IMR-90 (cell line): ENCODE results near the gene C6orf47. TPM values are rescaled to one million over a fixed set of nuclear protein-coding genes. Genes with fewer than 3 reads are reported as not detected.

Experiments used
- ATAC-seq: fragments of 200-7000 bp; cut with Tn5 transposase; 2 replicates; pipeline ENCODE4 v1.9.1; 2020; ENCODE audit warnings: low read depth, mild to moderate bottlenecking, moderate library complexity
- BruUV-seq: library from RNA; stranded (reverse); fragments of 400-500 nt; replicated peaks from 2 replicates; lab custom pipeline; 2021; lab: Mats Ljungman, UMichigan
- CTCF ChIA-PET: fragments of 300-600 bp; formaldehyde crosslinking; extraction: SDS; loops from one replicate; lab custom pipeline; 2021; ENCODE audit warnings: antibody characterized with exemption; lab: Yijun Ruan, JAX
- POLR2A ChIA-PET: fragments of 300-600 bp; sonication (Branson Sonifier 250); formaldehyde crosslinking; loops from one replicate; lab custom pipeline; 2022; ENCODE audit warnings: antibody characterized with exemption; ENCODE audit not compliant: unreplicated experiment; lab: Charles Lee
- DNase-seq: peaks from one replicate; pipeline ENCODE4 v3.0.0; 2013
- H2AFZ ChIP-seq: replicated peaks from 2 replicates; pipeline ENCODE3; 2013; ENCODE audit warnings: low read length, mild to moderate bottlenecking; ENCODE audit not compliant: poor library complexity
- H2AK5ac ChIP-seq: 2 replicates; pipeline ENCODE4 v1.6.1; 2013; ENCODE audit warnings: low read depth, low read length, inconsistent platforms
- H2AK9ac ChIP-seq: replicated peaks from 2 replicates; pipeline ENCODE3; 2013; ENCODE audit warnings: mild to moderate bottlenecking, low read depth, low read length, moderate library complexity; ENCODE audit not compliant: poor library complexity
- H2BK120ac ChIP-seq: 2 replicates; pipeline ENCODE4 v1.6.1; 2013; ENCODE audit warnings: low read depth, low read length, inconsistent platforms
- H2BK15ac ChIP-seq: 3 replicates; pipeline ENCODE4 v1.6.1; 2013; ENCODE audit warnings: low read depth, low read length, inconsistent platforms
- H2BK20ac ChIP-seq: 2 replicates; pipeline ENCODE4 v1.6.1; 2013; ENCODE audit warnings: low read depth, mild to moderate bottlenecking, inconsistent platforms, low read length, moderate library complexity
- H2BK5ac ChIP-seq: 2 replicates; pipeline ENCODE4 v1.6.1; 2013; ENCODE audit warnings: mild to moderate bottlenecking, low read depth, low read length, inconsistent platforms; ENCODE audit not compliant: poor library complexity, severe bottlenecking
- H3K14ac ChIP-seq: replicated peaks from 2 replicates; pipeline ENCODE4 v1.6.1; 2013; ENCODE audit warnings: low read depth, low read length, inconsistent platforms
- H3K18ac ChIP-seq: 2 replicates; pipeline ENCODE4 v1.6.1; 2013; ENCODE audit warnings: low read depth, low read length, control low read depth
- H3K23ac ChIP-seq: 2 replicates; pipeline ENCODE4 v1.6.1; 2013; ENCODE audit warnings: low read depth, low read length, inconsistent platforms
- H3K27ac ChIP-seq: 2 replicates; pipeline ENCODE4 v1.5.1; 2013; ENCODE audit warnings: mild to moderate bottlenecking, control low read depth, low read length; ENCODE audit not compliant: insufficient read depth
- H3K27me3 ChIP-seq: 2 replicates; pipeline ENCODE4 v1.6.1; 2013; ENCODE audit warnings: low read length; ENCODE audit not compliant: control insufficient read depth, insufficient read depth
- H3K36me3 ChIP-seq: 2 replicates; pipeline ENCODE4 v1.6.1; 2013; ENCODE audit warnings: low read length, mixed read lengths; ENCODE audit not compliant: control insufficient read depth, insufficient read depth
- H3K4ac ChIP-seq: 2 replicates; pipeline ENCODE4 v1.6.1; 2013; ENCODE audit warnings: low read depth, low read length, inconsistent platforms
- H3K4me1 ChIP-seq: 2 replicates; pipeline ENCODE4 v1.6.1; 2013; ENCODE audit warnings: low read length, mixed read lengths; ENCODE audit not compliant: control insufficient read depth, insufficient read depth
- H3K4me2 ChIP-seq: 2 replicates; pipeline ENCODE4 v1.6.1; 2013; ENCODE audit warnings: low read depth, mild to moderate bottlenecking, control low read depth, low read length, moderate library complexity
- H3K4me3 ChIP-seq: 2 replicates; pipeline ENCODE4 v1.5.1; 2013; ENCODE audit warnings: low read depth, mild to moderate bottlenecking, control low read depth, low read length, moderate library complexity; ENCODE audit not compliant: insufficient read depth
- H3K56ac ChIP-seq: 2 replicates; pipeline ENCODE4 v1.6.1; 2013; ENCODE audit warnings: low read length, inconsistent platforms; ENCODE audit not compliant: insufficient read depth; ENCODE audit errors: extremely low read depth
- H3K79me1 ChIP-seq, 2 experiments: 2 replicates each; pipeline ENCODE4 v1.6.1; 2013; ENCODE audit warnings: low read length in 2 of 2, inconsistent platforms in 1 of 2, low read depth in 1 of 2
- H3K9ac ChIP-seq: 2 replicates; pipeline ENCODE4 v1.6.1; 2013; ENCODE audit warnings: low read depth, low read length, control low read depth
- H3K9me1 ChIP-seq: 2 replicates; pipeline ENCODE4 v1.6.1; 2013; ENCODE audit warnings: low read length, inconsistent platforms; ENCODE audit not compliant: insufficient read depth
- H3K9me3 ChIP-seq: 2 replicates; pipeline ENCODE4 v1.6.1; 2013; ENCODE audit warnings: low read length; ENCODE audit not compliant: control insufficient read depth, insufficient read depth
- H4K20me1 ChIP-seq: 2 replicates; pipeline ENCODE4 v1.6.1; 2013; ENCODE audit warnings: low read length, inconsistent platforms; ENCODE audit not compliant: insufficient read depth
- H4K5ac ChIP-seq: 2 replicates; pipeline ENCODE4 v1.6.1; 2013; ENCODE audit warnings: mild to moderate bottlenecking, low read depth, low read length, control low read depth
- H4K8ac ChIP-seq, 2 experiments: 2 replicates each; pipeline ENCODE4 v1.6.1; 2013; ENCODE audit warnings: low read depth in 2 of 2, low read length in 2 of 2, control low read depth in 1 of 2, inconsistent platforms in 1 of 2
- H4K91ac ChIP-seq: 2 replicates; pipeline ENCODE4 v1.6.1; 2013; ENCODE audit warnings: low read depth, low read length, inconsistent platforms; ENCODE audit not compliant: insufficient read depth
- BHLHE40 ChIP-seq: fragments of 150-350 bp; IDR thresholded peaks from 2 replicates; pipeline ENCODE4 v1.6.1; 2016; ENCODE audit warnings: mild to moderate bottlenecking, low read depth, low read length
- CHD1 ChIP-seq: IDR thresholded peaks from 2 replicates; pipeline ENCODE4 v1.6.1; 2012; ENCODE audit warnings: low read depth, low read length, improper control_type of control experiment
- FOS ChIP-seq: fragments of 150-350 bp; IDR thresholded peaks from 2 replicates; pipeline ENCODE4 v1.6.1; 2016; ENCODE audit warnings: low read depth, low read length
- MAFK ChIP-seq: IDR thresholded peaks from 2 replicates; pipeline ENCODE4 v1.6.1; 2012; ENCODE audit warnings: low read depth, low read length, improper control_type of control experiment
- MAZ ChIP-seq: IDR thresholded peaks from 2 replicates; pipeline ENCODE4 v1.6.1; 2012; ENCODE audit warnings: low read depth, mild to moderate bottlenecking, low read length, improper control_type of control experiment, moderate library complexity, borderline replicate concordance
- MXI1 ChIP-seq: IDR thresholded peaks from 2 replicates; pipeline ENCODE4 v1.6.1; 2012; ENCODE audit warnings: low read depth, mild to moderate bottlenecking, low read length, moderate library complexity, borderline replicate concordance
- NFE2L2 ChIP-seq: fragments of 150-350 bp; IDR thresholded peaks from 2 replicates; pipeline ENCODE4 v1.6.1; 2016; ENCODE audit warnings: low read depth, mild to moderate bottlenecking, low read length
- POLR2A ChIP-seq: IDR thresholded peaks from 2 replicates; pipeline ENCODE4 v1.6.1; 2012; ENCODE audit warnings: mild to moderate bottlenecking, low read depth, low read length
- RAD21 ChIP-seq: IDR thresholded peaks from 2 replicates; pipeline ENCODE4 v1.6.1; 2012; ENCODE audit warnings: low read length, improper control_type of control experiment
- RCOR1 ChIP-seq: IDR thresholded peaks from 2 replicates; pipeline ENCODE4 v1.6.1; 2012; ENCODE audit warnings: mild to moderate bottlenecking, low read length, improper control_type of control experiment; ENCODE audit not compliant: insufficient replicate concordance
- WGBS, 2 experiments: methylation state at CpG; one replicate each; pipeline versions ENCODE4 v1.1.5 to v1.1.7; 2013; ENCODE audit warnings: missing lambda C conversion rate in 2 of 2; ENCODE audit not compliant: insufficient read length in 1 of 2; ENCODE audit errors: extremely low coverage in 2 of 2; 5-methylcytosine and 5-hydroxymethylcytosine counted together
- dilution Hi-C: fragments of 300-500 bp; cut with HindIII; formaldehyde crosslinking; loops from one replicate; pipeline ENCODE4 v1.14.3; 2018; ENCODE audit warnings: low sequenced_read_pairs; ENCODE audit not compliant: unreplicated experiment
- in situ Hi-C: fragments of 300-500 bp; cut with MboI; formaldehyde crosslinking; loops from 3 replicates; pipeline ENCODE4 v1.14.3; 2019; ENCODE audit warnings: low sequenced_read_pairs, inconsistent platforms, mixed read lengths
- intact Hi-C: fragments of 100-400 bp; cut with micrococcal nuclease; formaldehyde crosslinking; loops from 2 replicates; pipeline ENCODE4 v1.10.0; 2022
- polyA plus RNA-seq, 3 experiments: library from polyadenylated mRNA; depleted of rRNA; stranded (reverse); fragments of >200 nt; gene quantifications; 2 replicates each; pipeline ENCODE4 v1.2.3, GENCODE V29; 2012; ENCODE audit warnings: low replicate concordance in 1 of 3
- total RNA-seq: library from RNA; depleted of rRNA; stranded (reverse); fragments of >200 nt; gene quantifications from 2 replicates; pipeline ENCODE4 v1.2.3, GENCODE V29; 2012
- TF ChIP-seq, protein P1 (sequence below): fragments of 150-350 bp; IDR thresholded peaks from 2 replicates; pipeline ENCODE4 v1.6.1; 2016; ENCODE audit warnings: low read depth, mild to moderate bottlenecking, low read length, moderate library complexity, borderline replicate concordance
- TF ChIP-seq, protein P2 (sequence below): conservative IDR thresholded peaks from 2 replicates; pipeline ENCODE4 v1.5.1; 2012; ENCODE audit warnings: mild to moderate bottlenecking, low read depth, low read length, improper control_type of control experiment
- TF ChIP-seq, protein P3 (sequence below): fragments of 150-350 bp; IDR thresholded peaks from 2 replicates; pipeline ENCODE4 v1.6.1; 2017; ENCODE audit warnings: mild to moderate bottlenecking, antibody characterized with exemption, low read length, low read depth

C6orf47 gene
- total and polyA plus RNA-seq, 2 of the 4 experiments (the other 2 are of a cell fraction) = 8.9 to 14.2 TPM

DNA sequence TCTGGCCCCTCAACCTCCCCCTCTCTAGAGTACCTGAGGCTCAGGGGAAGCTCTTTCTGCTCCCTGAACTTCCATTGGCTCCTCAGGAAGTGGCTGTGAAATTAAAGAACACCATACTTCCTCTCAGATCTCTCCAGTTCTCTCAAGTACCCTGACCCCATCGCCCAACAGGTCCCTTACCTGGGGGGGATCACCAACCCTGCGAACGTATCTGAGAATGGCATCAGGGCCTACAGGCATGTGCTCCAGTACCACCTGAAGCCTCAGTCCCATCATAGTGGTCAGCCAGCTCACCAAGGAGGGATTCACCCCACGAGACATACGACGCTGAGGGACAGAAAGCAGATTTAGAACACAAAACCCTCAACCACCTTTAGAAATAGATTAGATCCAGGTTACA, 20.0 kb downstream of the C6orf47 start:
- H2BK5ac ChIP-seq = no peak overlapping the region
- WGBS, 2 experiments = 94% methylated on average over 3 of the region's 6 CpGs; no CpG with 5 or more reads in 1 of the 2 experiments
- H4K91ac ChIP-seq = no peak overlapping the region
- no peak overlapping the region for H3K4me3 ChIP-seq
- no peak overlapping the region for H3K23ac ChIP-seq
- no peak overlapping the region for H2BK120ac ChIP-seq
- no peak overlapping the region for H3K18ac ChIP-seq
- no peak overlapping the region for H2BK20ac ChIP-seq
- 0 out of 2 replicates have a peak, but pooled peaks cover 3% of the 10 kb centered on the region for H3K9me1 ChIP-seq
- H3K14ac ChIP-seq = no peak overlapping the region
- ChIA-PET POLR2A (interaction anchor here (1.3 kb wide), 1 partner anchor 20 kb away, joined by 3 read pairs; the partner anchor contains the start of gene C6orf47), CTCF (no interaction called here)
- no peak overlapping the region for H4K5ac ChIP-seq
- intact Hi-C loops = no loop called here
- no peak for DNase-seq
- BruUV-seq = TSS peak; percentile 93
- TF ChIP-seq MAZ = no peak
- no peak for TF ChIP-seq CHD1
- no peak for TF ChIP-seq MAFK
- TF ChIP-seq BHLHE40 = no peak
- TF ChIP-seq RCOR1 = no peak
- TF ChIP-seq, protein P1, sequence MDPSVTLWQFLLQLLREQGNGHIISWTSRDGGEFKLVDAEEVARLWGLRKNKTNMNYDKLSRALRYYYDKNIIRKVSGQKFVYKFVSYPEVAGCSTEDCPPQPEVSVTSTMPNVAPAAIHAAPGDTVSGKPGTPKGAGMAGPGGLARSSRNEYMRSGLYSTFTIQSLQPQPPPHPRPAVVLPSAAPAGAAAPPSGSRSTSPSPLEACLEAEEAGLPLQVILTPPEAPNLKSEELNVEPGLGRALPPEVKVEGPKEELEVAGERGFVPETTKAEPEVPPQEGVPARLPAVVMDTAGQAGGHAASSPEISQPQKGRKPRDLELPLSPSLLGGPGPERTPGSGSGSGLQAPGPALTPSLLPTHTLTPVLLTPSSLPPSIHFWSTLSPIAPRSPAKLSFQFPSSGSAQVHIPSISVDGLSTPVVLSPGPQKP = no peak
- TF ChIP-seq RAD21 = no peak
- no peak for TF ChIP-seq MXI1
- TF ChIP-seq, protein P2, sequence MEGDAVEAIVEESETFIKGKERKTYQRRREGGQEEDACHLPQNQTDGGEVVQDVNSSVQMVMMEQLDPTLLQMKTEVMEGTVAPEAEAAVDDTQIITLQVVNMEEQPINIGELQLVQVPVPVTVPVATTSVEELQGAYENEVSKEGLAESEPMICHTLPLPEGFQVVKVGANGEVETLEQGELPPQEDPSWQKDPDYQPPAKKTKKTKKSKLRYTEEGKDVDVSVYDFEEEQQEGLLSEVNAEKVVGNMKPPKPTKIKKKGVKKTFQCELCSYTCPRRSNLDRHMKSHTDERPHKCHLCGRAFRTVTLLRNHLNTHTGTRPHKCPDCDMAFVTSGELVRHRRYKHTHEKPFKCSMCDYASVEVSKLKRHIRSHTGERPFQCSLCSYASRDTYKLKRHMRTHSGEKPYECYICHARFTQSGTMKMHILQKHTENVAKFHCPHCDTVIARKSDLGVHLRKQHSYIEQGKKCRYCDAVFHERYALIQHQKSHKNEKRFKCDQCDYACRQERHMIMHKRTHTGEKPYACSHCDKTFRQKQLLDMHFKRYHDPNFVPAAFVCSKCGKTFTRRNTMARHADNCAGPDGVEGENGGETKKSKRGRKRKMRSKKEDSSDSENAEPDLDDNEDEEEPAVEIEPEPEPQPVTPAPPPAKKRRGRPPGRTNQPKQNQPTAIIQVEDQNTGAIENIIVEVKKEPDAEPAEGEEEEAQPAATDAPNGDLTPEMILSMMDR = no peak
- TF ChIP-seq FOS = no peak
- TF ChIP-seq POLR2A = no peak
- TF ChIP-seq, protein P3, sequence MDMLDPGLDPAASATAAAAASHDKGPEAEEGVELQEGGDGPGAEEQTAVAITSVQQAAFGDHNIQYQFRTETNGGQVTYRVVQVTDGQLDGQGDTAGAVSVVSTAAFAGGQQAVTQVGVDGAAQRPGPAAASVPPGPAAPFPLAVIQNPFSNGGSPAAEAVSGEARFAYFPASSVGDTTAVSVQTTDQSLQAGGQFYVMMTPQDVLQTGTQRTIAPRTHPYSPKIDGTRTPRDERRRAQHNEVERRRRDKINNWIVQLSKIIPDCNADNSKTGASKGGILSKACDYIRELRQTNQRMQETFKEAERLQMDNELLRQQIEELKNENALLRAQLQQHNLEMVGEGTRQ = no peak
- TF ChIP-seq NFE2L2 = no peak
- no peak overlapping the region for H2AFZ ChIP-seq
- no peak overlapping the region for H3K4me2 ChIP-seq
- no peaks in the 10 kb centered on the region for H3K9me3 ChIP-seq
- no peak overlapping the region for H3K27ac ChIP-seq
- H4K8ac ChIP-seq = no peak overlapping the region
- H2BK15ac ChIP-seq = no peak overlapping the region
- no peaks in the 10 kb centered on the region; the same call in 1 of the 2 replicates for H3K4me1 ChIP-seq
- H2AK5ac ChIP-seq = no peak overlapping the region
- H4K20me1 ChIP-seq = peaks cover 10% of the 10 kb centered on the region
- dilution Hi-C loops = no loop called here
- H3K9ac ChIP-seq = no peak overlapping the region
- in situ Hi-C loops = no loop called here
- ATAC-seq = no peak
- H3K27me3 ChIP-seq = no peaks in the 10 kb centered on the region
- no peak overlapping the region for H2AK9ac ChIP-seq
- H3K4ac ChIP-seq = no peak overlapping the region
- peaks cover 81% of the 10 kb centered on the region for H3K36me3 ChIP-seq
- peaks cover 11 to 16% of the 10 kb centered on the region in 2 experiments; a peak in 3 of 4 replicates for H3K79me1 ChIP-seq
- no peak overlapping the region for H3K56ac ChIP-seq
